HCT116 (cell line): ENCODE results near the gene DHX16. TPM values are rescaled to one million over a fixed set of nuclear protein-coding genes. Genes with fewer than 3 reads are reported as not detected.

Source experiments
- ATAC-seq: fragments of 200-7000 bp; cut with Tn5 transposase; 2 replicates; pipeline ENCODE4 v1.9.1; 2020; ENCODE audit warnings: mild to moderate bottlenecking, moderate library complexity
- BruUV-seq: library from RNA; stranded (reverse); fragments of 400-500 nt; replicated peaks from 2 replicates; lab custom pipeline; 2021; lab: Mats Ljungman, UMichigan
- CTCF ChIA-PET: fragments of 300-600 bp; sonication (Branson Sonifier 250); formaldehyde crosslinking; loops from one replicate; lab custom pipeline; 2021; ENCODE audit warnings: antibody characterized with exemption; lab: Charles Lee
- POLR2A ChIA-PET: fragments of 300-600, 350-600 bp; sonication (Branson Sonifier 250); formaldehyde crosslinking; loops from one replicate; lab custom pipeline; 2021; ENCODE audit warnings: antibody characterized with exemption; lab: Charles Lee
- RAD21 ChIA-PET, 2 experiments: fragments of 300-600 bp; sonication (Branson Sonifier 250); formaldehyde crosslinking; loops; one replicate each; lab custom pipeline; 2023; ENCODE audit warnings: low total read pairs in 2 of 2; ENCODE audit not compliant: uncharacterized antibody in 2 of 2, unreplicated experiment in 2 of 2, low non-redundant PET in 1 of 2; lab: Charles Lee
- DNase-seq: peaks from one replicate; pipeline ENCODE4 v3.0.0-alpha.2; 2010; ENCODE audit warnings: low read depth, low spot score
- H2AFZ ChIP-seq: fragments of 200-600 bp; shearing (Covaris generic), sonication (generic); 2 replicates; pipeline ENCODE4 v1.6.1; 2017; ENCODE audit warnings: low read depth, mixed run types, mixed read lengths, antibody characterized with exemption, low read length; ENCODE audit not compliant: poor library complexity, severe bottlenecking
- H3K27ac ChIP-seq: 2 replicates; pipeline ENCODE4 v1.5.1; 2012; ENCODE audit warnings: low read depth, low read length
- H3K27me3 ChIP-seq: fragments of 200-600 bp; sonication (generic); 2 replicates; pipeline ENCODE4 v1.6.1; 2016; ENCODE audit warnings: mixed run types, low read length, mixed read lengths; ENCODE audit not compliant: insufficient read depth
- H3K36me3 ChIP-seq, 2 experiments: fragments of 200-500 bp in 1 of 2; fragments of 200-600 bp in 1 of 2; sonication (Bioruptor generic) in 1 of 2; sonication (generic) in 1 of 2; 2 replicates each; pipeline versions ENCODE4 v1.5.1 to v1.6.1; 2014 to 2016; ENCODE audit warnings: low read length in 2 of 2, inconsistent platforms in 1 of 2, mixed read lengths in 1 of 2, mixed run types in 1 of 2; ENCODE audit not compliant: insufficient read depth in 2 of 2, control insufficient read depth in 1 of 2
- H3K4me1 ChIP-seq, 2 experiments: fragments of 200-600 bp in 1 of 2; sonication (generic) in 1 of 2; 2 replicates each; pipeline versions ENCODE4 v1.5.1 to v1.6.1; 2012 to 2017; ENCODE audit warnings: low read length in 2 of 2, inconsistent platforms in 1 of 2, mild to moderate bottlenecking in 1 of 2, mixed read lengths in 1 of 2, mixed run types in 1 of 2, moderate library complexity in 1 of 2; ENCODE audit not compliant: insufficient read depth in 2 of 2, control insufficient read depth in 1 of 2
- H3K4me2 ChIP-seq: fragments of 200-600 bp; sonication (generic); 2 replicates; pipeline ENCODE4 v1.6.1; 2017; ENCODE audit warnings: mixed run types, low read length, mixed read lengths
- H3K4me3 ChIP-seq, 2 experiments: fragments of 200-600 bp in 1 of 2; sonication (generic) in 1 of 2; replicated peaks in 1 of 2; 2 replicates each; pipeline ENCODE4 v1.5.1; 2011 to 2016; ENCODE audit warnings: low read length in 2 of 2, control low read depth in 1 of 2, low read depth in 1 of 2, mild to moderate bottlenecking in 1 of 2, mixed read lengths in 1 of 2, mixed run types in 1 of 2
- H3K79me2 ChIP-seq: fragments of 200-600 bp; sonication (generic); 2 replicates; pipeline ENCODE4 v1.6.1; 2017; ENCODE audit warnings: mild to moderate bottlenecking, mixed run types, low read length, moderate library complexity, mixed read lengths; ENCODE audit not compliant: insufficient read depth
- H3K9ac ChIP-seq: fragments of 200-600 bp; sonication (generic); 2 replicates; pipeline ENCODE4 v1.6.1; 2016; ENCODE audit warnings: low read length, mixed read lengths
- H3K9me2 ChIP-seq: fragments of 200-600 bp; sonication (generic), shearing (Covaris generic); 2 replicates; pipeline ENCODE4 v1.6.1; 2017; ENCODE audit warnings: mixed run types, mild to moderate bottlenecking, moderate library complexity; ENCODE audit not compliant: insufficient read depth
- H3K9me3 ChIP-seq, 2 experiments: fragments of 200-500 bp in 1 of 2; fragments of 200-600 bp in 1 of 2; sonication (Bioruptor generic) in 1 of 2; sonication (generic) in 1 of 2; 2 replicates each; pipeline ENCODE4 v1.6.1; 2014 to 2017; ENCODE audit warnings: low read length in 2 of 2, mixed read lengths in 2 of 2, inconsistent platforms in 1 of 2, low read depth in 1 of 2, mild to moderate bottlenecking in 1 of 2, mixed run types in 1 of 2, moderate library complexity in 1 of 2; ENCODE audit not compliant: control insufficient read depth in 1 of 2, insufficient read depth in 1 of 2
- H4K20me1 ChIP-seq: fragments of 200-600 bp; sonication (generic), shearing (Covaris generic); 2 replicates; pipeline ENCODE4 v1.6.1; 2017; ENCODE audit warnings: mixed run types, mild to moderate bottlenecking, moderate library complexity; ENCODE audit not compliant: insufficient read depth
- ATF3 ChIP-seq: IDR thresholded peaks from 2 replicates; pipeline ENCODE4 v1.6.1; 2012
- EGR1 ChIP-seq: IDR thresholded peaks from 2 replicates; pipeline ENCODE4 v1.6.1; 2012; ENCODE audit warnings: low read depth
- EZH2 ChIP-seq: fragments of 200-600 bp; sonication (generic); IDR thresholded peaks from 2 replicates; pipeline ENCODE4 v1.6.1; 2017; ENCODE audit warnings: antibody characterized with exemption, mixed run types
- EZH2phosphoT487 ChIP-seq: fragments of 200-600 bp; IDR thresholded peaks from 2 replicates; pipeline ENCODE4 v1.6.1; 2018; ENCODE audit warnings: antibody characterized with exemption, borderline replicate concordance
- FOSL1 ChIP-seq: IDR thresholded peaks from 2 replicates; pipeline ENCODE4 v1.6.1; 2012; ENCODE audit warnings: low read depth
- REST ChIP-seq: IDR thresholded peaks from 2 replicates; pipeline ENCODE4 v1.6.1; 2012; ENCODE audit warnings: low read depth
- SRF ChIP-seq: IDR thresholded peaks from 2 replicates; pipeline ENCODE4 v1.6.1; 2012; ENCODE audit warnings: low read depth
- TCF7L2 ChIP-seq: IDR thresholded peaks from 2 replicates; pipeline ENCODE4 v1.7.0; 2011; ENCODE audit warnings: borderline replicate concordance, inconsistent platforms; ENCODE audit not compliant: insufficient read depth, insufficient read length; ENCODE audit errors: extremely low read depth
- YY1 ChIP-seq: IDR thresholded peaks from 2 replicates; pipeline ENCODE4 v1.6.1; 2011; ENCODE audit warnings: low read length, low read depth, moderate library complexity, mild to moderate bottlenecking; ENCODE audit not compliant: insufficient replicate concordance; ENCODE audit errors: extremely low read depth
- ZFX ChIP-seq: fragments of 450-650 bp; IDR thresholded peaks from 2 replicates; pipeline ENCODE4 v1.6.1; 2017
- intact Hi-C: fragments of 100-400 bp; cut with micrococcal nuclease; formaldehyde crosslinking; loops from 2 replicates; pipeline ENCODE4 v1.10.0; 2022
- total RNA-seq: library from RNA; stranded (reverse); gene quantifications from one replicate; pipeline ENCODE4 v1.2.1, GENCODE V29; 2021; ENCODE audit not compliant: unreplicated experiment

Gene DHX16
- total RNA-seq, 1 experiment from 2014 or later, result 46.0 TPM

- ATAC-seq, result no peak
- no TSS peak for BruUV-seq
- Histone ChIP-seq H4K20me1 (no peaks in the 10 kb centered on the region), H3K4me3 (no peak overlapping the region), H3K79me2 (no peaks in the 10 kb centered on the region), H3K27me3 (no peaks in the 10 kb centered on the region), H3K4me2 (no peak overlapping the region), H3K36me3 (peaks cover 10 to 17% of the 10 kb centered on the region in 2 experiments; a peak in 3 of 4 replicates), H3K9me3 (no peaks in the 10 kb centered on the region), H3K27ac (no peak overlapping the region), H3K4me1 (peaks cover 4 to 10% of the 10 kb centered on the region in 2 experiments; a peak in 3 of 4 replicates)
- RAD21 ChIA-PET, result no interaction called here
- POLR2A ChIA-PET, result interaction anchor here (0.6 to 1.5 kb wide), 3 partner anchors 8 to 16 kb away, joined by 3 to 4 read pairs (median 4); partner anchors contain the start of gene MDC1
- DNase-seq, result no peak
- intact Hi-C loops, result no loop called here
- no peak for TF ChIP-seq YY1
- TF ChIP-seq TCF7L2, result no peak
- no peak for TF ChIP-seq EGR1
- TF ChIP-seq REST, result no peak
- TF ChIP-seq FOSL1, result no peak
- no peak for TF ChIP-seq ATF3
- TF ChIP-seq EZH2, result no peak
- no peak for TF ChIP-seq EZH2phosphoT487
- TF ChIP-seq ZFX, result no peak
- TF ChIP-seq SRF, result no peak
- TF ChIP-seq, all 23 proteins: peak for 0
- no peak overlapping the region for H2AFZ ChIP-seq
- CTCF ChIA-PET, result no interaction called here
- H3K9me2 ChIP-seq, result no peaks in the 10 kb centered on the region
- H3K9ac ChIP-seq, result no peak overlapping the region
Observed at GRCh38 chr6:30703821-30704220, 31.0 kb upstream of the DHX16 start.
